SK-N-MC (cell line): ENCODE measurements around the gene WNT4.

Source experiments
- DNase-seq: peaks from one replicate; pipeline ENCODE4 v3.0.0-alpha.2; 2011; ENCODE audit warnings: low read depth, low spot score
- H3K27ac ChIP-seq: fragments of 200-600 bp; sonication (generic); 2 replicates; pipeline ENCODE4 v1.5.1; 2016; ENCODE audit warnings: mixed run types
- H3K36me3 ChIP-seq: fragments of 200-600 bp; sonication (generic); 2 replicates; pipeline ENCODE4 v1.6.1; 2017; ENCODE audit warnings: antibody characterized with exemption, low read length, mixed read lengths; ENCODE audit not compliant: insufficient read depth
- H3K4me3 ChIP-seq: fragments of 200-600 bp; sonication (generic); 2 replicates; pipeline ENCODE4 v1.5.1; 2016
- H3K9ac ChIP-seq: fragments of 200-600 bp; sonication (generic); 2 replicates; pipeline ENCODE4 v1.8.0; 2017; ENCODE audit warnings: mixed run types, mixed read lengths; ENCODE audit not compliant: insufficient read length
- H3K9me3 ChIP-seq: fragments of 200-600 bp; sonication (generic); 2 replicates; pipeline ENCODE4 v1.6.1; 2017; ENCODE audit warnings: low read depth, mild to moderate bottlenecking, antibody characterized with exemption, low read length, moderate library complexity, mixed read lengths
- EZH2 ChIP-seq: fragments of 200-600 bp; sonication (generic); IDR thresholded peaks from one replicate; pipeline ENCODE4 v1.6.1; 2017; ENCODE audit warnings: antibody characterized with exemption
- FOXP2 ChIP-seq: optimal IDR thresholded peaks from 2 replicates; pipeline ENCODE3; 2011; ENCODE audit warnings: mild to moderate bottlenecking, moderate library complexity; ENCODE audit not compliant: insufficient read depth; ENCODE audit errors: extremely low read length, control extremely low read depth
- POLR2AphosphoS5 ChIP-seq: IDR thresholded peaks from 2 replicates; pipeline ENCODE4 v1.6.1; 2012; ENCODE audit warnings: mild to moderate bottlenecking, low read depth, low read length, borderline replicate concordance

The WNT4 gene

DNA sequence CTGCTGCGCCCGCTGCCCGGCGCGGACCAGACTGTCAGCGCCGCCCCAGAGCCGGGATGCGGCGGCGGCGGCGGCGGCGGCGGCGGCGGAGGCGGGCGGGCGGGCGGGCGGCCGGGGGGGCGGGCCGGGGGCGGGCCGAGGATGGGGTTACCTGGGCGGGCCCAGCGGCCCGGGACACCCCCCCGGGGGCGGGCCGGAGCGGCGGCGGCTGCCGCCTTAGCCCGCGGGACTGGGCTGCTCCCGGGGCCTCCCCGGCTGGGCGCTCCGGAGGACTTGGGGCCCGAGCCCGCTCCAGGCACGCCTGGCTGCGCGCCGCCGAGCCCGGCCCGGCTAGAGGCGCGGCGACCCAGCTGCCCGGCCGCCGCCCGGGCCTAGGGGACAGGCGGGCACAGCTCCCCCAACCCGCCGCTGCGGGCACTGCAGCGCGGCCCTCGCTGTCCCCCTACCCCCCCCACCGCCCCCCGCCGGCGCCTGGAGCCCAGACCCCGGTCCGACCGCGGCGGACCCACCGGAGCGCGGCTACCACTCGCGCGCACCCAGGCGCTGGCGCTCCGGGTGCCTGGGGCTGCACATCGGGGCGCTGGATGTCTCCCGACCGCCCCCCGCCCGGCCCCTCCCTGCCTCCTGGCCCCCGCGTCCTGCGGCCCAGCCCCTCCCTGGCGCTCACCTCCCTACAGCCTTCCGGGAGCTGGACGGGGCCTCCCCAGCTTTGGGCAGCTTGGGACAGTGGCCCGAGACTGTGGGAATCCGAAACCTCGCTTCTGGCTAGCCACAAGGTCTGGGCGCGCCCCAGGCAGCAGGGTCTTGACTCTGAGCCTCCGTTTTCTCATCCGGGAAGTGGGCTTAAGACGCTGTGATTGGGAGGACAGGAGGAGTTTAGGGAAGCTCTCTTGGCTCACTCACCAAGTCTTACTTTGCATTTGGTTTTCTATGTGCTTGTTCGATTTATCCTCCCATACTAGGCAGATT lies at the start of gene WNT4:
Gene WNT4 (minus strand): TSS at position 33 of the 969 bp plus-strand sequence. CDS start 175 bp downstream, outside the sequence.
- TF ChIP-seq EZH2 (no peak), FOXP2 (no peak), POLR2AphosphoS5 (no peak)
- Histone ChIP-seq H3K4me3 (peak within 1 kb of the TSS; percentile 69), H3K36me3 (no peaks in the 10 kb centered on the region), H3K9ac (no peak within 1 kb of the TSS), H3K9me3 (no peaks in the 10 kb centered on the region), H3K27ac (no peak within 1 kb of the TSS)
- no peak for DNase-seq

DNA sequence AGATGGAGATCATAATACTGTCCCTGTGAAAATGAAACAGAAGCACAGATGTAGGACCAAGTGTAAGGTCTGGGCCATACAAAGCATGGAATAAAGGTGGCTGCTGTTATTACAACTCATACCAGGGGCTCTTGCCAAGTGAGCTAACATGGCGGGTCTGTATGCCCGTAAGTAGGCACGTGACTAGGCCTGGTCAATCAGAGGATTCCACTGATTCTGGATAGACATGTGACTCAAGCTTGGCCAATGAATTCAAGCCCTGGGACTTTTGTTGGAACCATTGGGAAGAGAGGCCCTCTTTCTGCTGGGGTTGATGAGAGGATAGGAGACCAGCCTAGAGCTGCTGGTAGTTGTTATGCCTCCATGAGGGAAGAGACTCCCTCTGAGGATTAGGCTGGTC lies 47.8 kb upstream of the WNT4 start:
- Histone ChIP-seq H3K9me3 (no peaks in the 10 kb centered on the region), H3K36me3 (no peaks in the 10 kb centered on the region), H3K9ac (no peak overlapping the region), H3K27ac (no peak overlapping the region), H3K4me3 (no peak overlapping the region)
- DNase-seq = no peak
- TF ChIP-seq EZH2 (no peak), POLR2AphosphoS5 (no peak), FOXP2 (no peak)

DNA sequence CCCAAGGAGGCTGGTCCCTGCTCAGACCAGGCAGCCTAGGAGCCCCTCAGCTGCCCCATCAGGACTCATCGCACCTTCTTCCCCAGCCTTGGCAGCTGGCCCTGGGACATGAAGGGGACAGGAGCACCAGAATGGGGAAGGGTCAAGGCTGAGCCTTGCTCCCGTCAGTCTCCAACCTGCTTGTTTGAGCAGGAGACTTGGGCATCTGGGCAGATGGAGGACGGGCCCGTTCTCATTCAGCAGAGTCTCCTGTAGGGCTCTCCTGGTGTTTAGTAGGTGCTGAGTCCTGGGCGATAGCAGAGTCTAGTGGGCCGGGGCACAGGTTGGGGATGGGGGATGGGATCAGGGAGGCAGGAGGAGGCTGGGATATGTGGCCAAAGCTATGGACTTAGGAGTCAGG lies 47.4 kb upstream of the WNT4 start:
- no peak for TF ChIP-seq FOXP2
- no peak for TF ChIP-seq EZH2
- no peak for TF ChIP-seq POLR2AphosphoS5

DNA sequence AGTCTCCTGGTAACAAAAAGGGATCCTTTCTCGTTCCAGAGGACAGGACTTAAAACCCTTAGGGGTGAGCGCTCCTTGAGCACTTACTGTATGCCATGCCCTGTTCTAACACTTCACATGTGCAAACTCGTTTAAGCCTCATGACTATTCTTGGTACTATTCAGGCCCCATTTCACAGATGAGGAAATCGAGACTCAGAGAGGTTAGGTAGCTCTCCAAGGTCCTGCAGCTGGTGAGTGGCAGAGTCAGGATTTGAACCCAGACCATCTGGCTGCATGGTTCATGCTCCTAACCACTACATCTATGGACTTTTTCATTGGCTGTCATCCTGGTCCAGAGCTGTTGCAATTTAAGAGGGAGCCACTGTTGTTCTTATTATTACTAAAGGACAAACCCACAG lies 46.7 kb upstream of the WNT4 start:
- no peak for TF ChIP-seq FOXP2
- no peak for TF ChIP-seq POLR2AphosphoS5
- no peak for TF ChIP-seq EZH2
- H3K4me3 ChIP-seq = no peak overlapping the region
- H3K36me3 ChIP-seq = no peaks in the 10 kb centered on the region
- DNase-seq = no peak
- H3K9ac ChIP-seq = no peak overlapping the region
- no peak overlapping the region for H3K27ac ChIP-seq
- no peaks in the 10 kb centered on the region for H3K9me3 ChIP-seq

More for the DNA sequence above, 47.4 kb upstream of the WNT4 start:
- Histone ChIP-seq H3K4me3 (no peak overlapping the region), H3K27ac (no peak overlapping the region), H3K9ac (no peak overlapping the region), H3K9me3 (no peaks in the 10 kb centered on the region), H3K36me3 (no peaks in the 10 kb centered on the region)
- DNase-seq = no peak

DNA sequence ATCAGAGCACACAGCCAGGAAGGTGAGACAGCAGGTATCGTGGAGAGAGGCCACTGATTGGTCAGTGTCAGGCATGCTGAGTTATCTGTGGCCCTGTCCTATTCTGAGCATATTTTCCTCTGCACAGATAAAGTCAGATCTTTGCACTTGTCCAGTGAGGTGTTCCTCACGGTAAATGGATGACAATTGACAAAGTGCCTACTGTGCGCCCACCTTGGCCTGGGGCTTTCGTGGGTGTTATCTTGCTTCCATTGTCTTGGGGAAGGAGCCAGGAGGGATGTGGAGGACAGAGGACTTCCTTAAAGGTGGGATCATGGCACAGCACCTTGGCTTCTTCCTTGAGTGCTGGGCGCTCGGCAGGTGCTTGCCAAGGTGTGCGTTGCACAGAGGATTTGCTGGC lies 46.0 kb upstream of the WNT4 start:
- no peak for DNase-seq
- Histone ChIP-seq H3K36me3 (no peaks in the 10 kb centered on the region), H3K9me3 (no peaks in the 10 kb centered on the region), H3K9ac (no peak overlapping the region), H3K4me3 (no peak overlapping the region), H3K27ac (no peak overlapping the region)
- no peak for TF ChIP-seq EZH2

DNA sequence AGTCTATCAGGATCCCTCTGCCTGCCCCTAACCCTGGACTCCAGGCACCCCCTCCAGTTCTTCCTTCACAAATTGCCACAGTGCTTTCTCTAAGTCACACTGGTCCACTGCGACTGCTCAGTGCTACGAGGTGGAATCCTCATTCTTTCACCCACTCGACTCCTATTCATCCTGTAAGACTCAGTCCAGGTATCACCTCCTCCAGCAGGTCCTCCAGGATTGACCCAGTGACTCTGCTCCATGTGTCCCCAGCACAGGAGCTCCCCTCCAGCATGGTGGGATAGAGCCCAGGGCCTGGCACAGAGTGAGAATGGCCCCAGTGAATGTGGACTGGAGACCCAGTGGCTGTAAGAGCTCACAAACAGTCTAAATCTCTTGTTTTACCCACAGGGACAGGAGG lies 45.5 kb upstream of the WNT4 start:
- no peak overlapping the region for H3K9ac ChIP-seq
- H3K27ac ChIP-seq = no peak overlapping the region
- H3K36me3 ChIP-seq = no peaks in the 10 kb centered on the region
- H3K4me3 ChIP-seq = no peak overlapping the region
- TF ChIP-seq POLR2AphosphoS5 (no peak), EZH2 (no peak), FOXP2 (no peak)
- no peak for DNase-seq
- no peaks in the 10 kb centered on the region for H3K9me3 ChIP-seq

DNA sequence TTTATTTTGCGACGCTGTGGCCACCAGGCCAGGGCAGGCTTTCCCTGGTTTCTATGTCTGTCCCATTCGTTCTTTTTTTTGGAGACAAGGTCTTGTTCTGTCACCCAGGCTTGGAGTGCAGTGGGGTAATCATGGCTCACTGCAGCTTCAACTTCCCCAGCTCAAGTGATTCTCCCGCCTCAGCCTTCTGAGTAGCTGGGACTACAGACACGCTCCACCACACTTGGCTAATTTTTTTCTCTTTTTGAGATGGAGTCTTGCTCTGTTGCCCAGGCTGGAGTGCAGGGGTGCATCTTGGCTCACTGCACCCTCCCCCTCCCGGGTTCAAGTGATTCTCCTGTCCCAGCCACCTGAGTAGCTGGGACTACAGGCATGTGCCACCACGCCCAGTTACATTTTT lies 43.4 kb upstream of the WNT4 start:
- TF ChIP-seq EZH2 (no peak), POLR2AphosphoS5 (no peak), FOXP2 (no peak)
- H3K27ac ChIP-seq = no peak overlapping the region
- H3K4me3 ChIP-seq = no peak overlapping the region
- H3K36me3 ChIP-seq = no peaks in the 10 kb centered on the region
- DNase-seq = no peak
- no peak overlapping the region for H3K9ac ChIP-seq
- no peaks in the 10 kb centered on the region for H3K9me3 ChIP-seq

DNA sequence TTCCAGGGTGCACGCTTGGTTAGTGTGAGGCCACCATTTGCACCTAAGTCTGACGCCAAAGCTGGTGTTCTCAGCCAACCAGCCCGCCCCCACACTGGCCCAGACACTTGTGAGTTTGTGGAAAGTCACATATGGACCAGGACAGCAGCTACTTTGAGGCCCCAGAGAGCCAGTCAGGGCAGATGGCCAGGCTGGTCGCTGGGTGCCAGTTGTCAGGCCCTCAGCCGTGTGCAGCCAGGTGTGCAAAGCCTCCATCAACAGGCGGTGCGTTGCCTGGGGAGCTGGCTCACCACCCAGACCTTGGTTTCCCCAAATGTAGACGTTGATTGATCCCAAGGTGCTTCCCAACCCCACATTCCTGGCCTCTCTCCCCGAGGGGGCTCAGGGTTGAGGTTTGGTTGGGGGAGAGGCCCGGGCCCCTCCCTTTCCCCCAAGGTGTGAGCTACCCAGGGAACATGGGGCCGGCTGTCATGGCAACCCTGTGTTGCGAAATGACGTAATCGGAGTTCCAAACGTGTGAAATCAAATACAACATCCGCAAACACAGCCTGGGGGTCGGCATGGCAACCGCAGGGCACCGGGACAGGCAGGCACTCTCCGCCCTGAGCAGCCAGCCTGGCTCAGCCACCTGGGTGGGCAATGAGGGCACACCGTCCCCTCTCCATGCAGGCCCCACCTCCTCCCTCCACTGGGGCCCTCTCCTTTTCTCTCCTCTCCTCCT lies 42.2 kb upstream of the WNT4 start:
- H3K9ac ChIP-seq = no peak overlapping the region
- no peaks in the 10 kb centered on the region for H3K9me3 ChIP-seq
- H3K4me3 ChIP-seq = no peak overlapping the region
- H3K36me3 ChIP-seq = no peaks in the 10 kb centered on the region
- no peak for TF ChIP-seq EZH2
- TF ChIP-seq POLR2AphosphoS5 = no peak
- TF ChIP-seq FOXP2 = no peak
- H3K27ac ChIP-seq = no peak overlapping the region
- no peak for DNase-seq

DNA sequence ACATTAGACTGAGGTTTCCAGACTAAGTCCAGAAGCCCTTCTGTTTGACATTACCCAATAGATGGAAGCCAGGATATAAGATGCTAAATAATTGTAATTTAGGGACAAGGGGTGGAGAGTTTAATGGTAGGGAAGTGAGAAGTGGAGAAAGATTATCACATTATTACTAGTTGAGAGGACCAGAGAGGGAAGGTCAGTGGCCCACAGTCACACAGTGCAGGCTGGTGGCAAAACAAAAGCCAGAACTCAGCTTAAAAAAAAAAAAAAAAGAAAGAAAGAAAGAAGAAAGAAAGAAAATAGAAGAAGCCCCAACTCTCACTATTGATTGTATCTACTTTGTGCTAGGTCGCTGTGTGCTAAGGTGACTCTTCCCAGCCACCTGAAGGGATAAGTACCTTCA lies 41.6 kb upstream of the WNT4 start:
- H3K4me3 ChIP-seq = no peak overlapping the region
- no peaks in the 10 kb centered on the region for H3K36me3 ChIP-seq
- DNase-seq = no peak
- no peaks in the 10 kb centered on the region for H3K9me3 ChIP-seq
- no peak overlapping the region for H3K9ac ChIP-seq
- TF ChIP-seq FOXP2 (no peak), POLR2AphosphoS5 (no peak), EZH2 (no peak)
- H3K27ac ChIP-seq = no peak overlapping the region
